Stimulated activated CD8-positive, alpha-beta memory T cell treated with anti-CD3 and anti-CD28 coated beads, Interleukin-4, amount 100 ng/mL, for 4 hours (primary cell): Measurements from ENCODE around the gene DCAF12.
A peak's percentile ranks its signal among the peaks of the same experiment; 100 is the strongest.
"Not testable (repeated sequence)": the region's sequence is repeated elsewhere in the genome, so short reads cannot be mapped to it uniquely, and the experiment has no call there.

ENCODE experiments used
- DNase-seq, 2 donors: peaks; one replicate each; pipeline ENCODE4 v3.0.0-alpha.2; 2020; ENCODE audit warnings: low read depth in 2 of 2, low spot score in 1 of 2

The DCAF12 gene

DNA sequence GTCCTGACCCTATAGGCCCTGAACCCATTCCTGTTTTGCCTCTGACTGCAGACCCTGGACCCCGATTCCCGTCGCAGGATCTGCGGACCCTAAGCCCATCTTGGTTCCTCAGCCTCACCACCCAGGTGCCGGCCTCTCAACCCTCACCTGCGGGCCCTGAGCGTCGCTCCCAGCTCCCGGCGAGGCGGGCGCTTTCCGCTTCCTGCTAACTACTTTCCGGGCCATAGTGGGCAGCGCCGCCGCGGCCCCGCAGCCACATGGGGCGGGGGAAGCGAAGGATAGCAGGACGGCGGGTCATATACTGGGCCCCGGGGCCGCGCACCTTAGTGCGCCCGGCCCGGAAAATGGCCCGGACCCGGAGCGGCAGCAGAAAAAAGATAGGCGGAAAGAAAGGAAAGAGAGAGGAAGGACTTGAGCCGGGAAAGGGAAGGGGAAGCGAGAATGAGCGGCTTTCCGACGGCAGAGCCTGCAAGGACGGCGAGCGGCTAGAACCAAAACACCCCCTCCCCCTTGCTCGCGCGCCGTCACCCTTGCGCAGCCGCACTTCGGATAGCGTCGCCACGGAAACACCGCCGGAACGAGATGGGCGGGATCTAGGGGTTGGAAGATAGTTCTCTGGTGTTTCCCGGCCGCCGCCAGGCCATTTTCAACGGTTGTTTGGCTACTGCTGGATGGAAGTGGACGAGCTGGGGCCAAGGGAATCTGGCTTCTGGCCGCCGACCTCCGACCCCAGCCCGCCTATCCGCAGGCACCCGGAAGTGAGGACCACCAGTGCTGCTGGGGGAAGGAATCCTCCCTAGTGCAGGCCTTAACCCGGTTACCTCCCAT lies at the start of gene DCAF12:
Gene DCAF12, minus strand, starts transcription at position 492 of the 828 bp plus-strand sequence. Its CDS starts 267 bp downstream, at position 225.
- DNase-seq: peak; percentile 71 to 74

DNA sequence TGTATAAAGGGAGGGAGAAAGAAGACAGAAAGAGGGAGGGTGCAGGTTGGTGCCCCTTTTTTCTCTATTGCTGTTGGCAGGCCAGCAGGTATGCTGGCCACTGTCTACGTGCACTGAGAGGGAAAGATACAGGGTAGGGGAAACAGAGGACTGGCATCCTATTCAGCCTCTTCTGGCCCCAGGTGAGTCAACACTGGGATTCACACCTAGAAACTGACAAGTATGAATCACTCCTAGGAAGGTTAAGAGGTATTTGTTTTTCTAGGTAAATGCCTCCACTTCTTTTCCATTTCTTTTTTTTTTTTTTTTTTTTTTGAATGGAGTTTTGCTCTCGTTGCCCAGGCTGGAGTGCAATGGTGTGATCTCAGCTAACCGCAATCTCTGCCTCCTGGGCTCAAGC lies 49.6 kb upstream of the DCAF12 start:
- DNase-seq: no peak

DNA sequence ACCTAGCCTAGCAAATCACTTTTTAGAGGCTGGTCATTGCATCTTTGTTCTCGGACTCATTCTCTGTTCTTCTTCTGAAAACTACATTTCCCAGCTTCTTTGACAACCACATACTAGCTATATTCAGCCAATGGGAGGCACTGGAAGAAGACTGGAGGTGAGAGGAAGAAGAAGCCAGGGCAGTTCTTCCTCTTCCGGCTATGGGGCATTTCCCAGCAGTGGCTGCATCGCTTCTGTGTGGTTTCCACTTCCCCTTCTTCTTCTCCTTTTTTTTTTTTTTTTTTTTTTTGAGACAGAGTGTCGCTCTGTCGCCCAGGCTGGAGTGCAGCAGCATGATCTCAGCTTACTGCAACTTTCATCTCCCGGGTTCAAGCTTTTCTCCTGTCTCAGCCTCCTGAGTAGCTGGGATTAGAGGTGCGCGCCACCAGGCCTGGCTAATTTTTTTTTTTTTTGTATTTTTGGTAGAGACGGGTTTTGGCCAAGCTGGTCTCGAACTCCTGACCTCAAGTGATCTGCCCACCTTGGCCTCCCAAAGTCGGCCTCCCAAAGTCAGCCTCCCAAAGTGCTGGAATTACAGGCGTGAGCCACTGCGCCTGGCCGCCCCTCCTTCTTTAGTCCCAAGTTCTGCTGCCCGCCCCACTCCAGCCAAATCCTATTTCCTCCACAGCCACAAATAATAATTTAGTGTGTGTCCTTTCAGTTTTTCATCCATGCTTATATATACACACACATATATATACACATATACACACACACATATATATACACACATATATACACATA lies 45.4 kb upstream of the DCAF12 start:
- no peak for DNase-seq

DNA sequence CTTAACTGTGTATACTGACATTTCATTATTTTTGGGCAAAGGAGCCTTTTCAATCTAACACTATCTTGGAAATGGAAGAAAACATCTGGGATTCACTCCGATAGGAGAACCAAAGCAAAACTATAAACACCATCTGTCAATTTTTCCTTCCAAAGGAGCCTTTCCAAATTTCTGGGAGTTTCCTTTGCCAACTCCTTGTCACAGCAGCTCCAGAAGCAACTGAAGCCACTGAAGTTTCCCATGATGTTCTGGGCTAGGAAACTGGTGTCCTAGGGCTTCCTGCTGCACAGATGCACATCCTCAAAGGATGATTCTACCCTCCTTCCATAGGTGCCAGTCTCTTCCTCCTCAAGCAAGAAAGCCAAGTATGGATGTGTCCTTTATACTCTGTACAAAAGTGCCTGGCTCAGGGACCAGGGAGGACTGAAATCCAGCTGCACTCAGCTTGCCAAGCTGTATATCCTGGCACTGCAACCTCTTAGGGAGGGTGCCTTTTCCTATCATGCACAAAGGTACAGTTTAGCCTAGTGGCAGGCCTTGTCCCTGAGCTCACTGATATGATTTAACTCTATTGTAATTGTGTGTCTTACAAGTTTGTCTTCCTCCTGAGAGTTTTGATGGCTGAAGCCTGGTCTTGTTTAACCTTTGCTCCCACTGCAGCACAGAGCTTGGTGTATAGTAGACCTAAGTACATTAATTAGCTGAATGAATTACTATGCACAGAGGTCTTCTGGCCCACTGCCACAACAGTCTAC lies 43.9 kb upstream of the DCAF12 start:
- no peak for DNase-seq

DNA sequence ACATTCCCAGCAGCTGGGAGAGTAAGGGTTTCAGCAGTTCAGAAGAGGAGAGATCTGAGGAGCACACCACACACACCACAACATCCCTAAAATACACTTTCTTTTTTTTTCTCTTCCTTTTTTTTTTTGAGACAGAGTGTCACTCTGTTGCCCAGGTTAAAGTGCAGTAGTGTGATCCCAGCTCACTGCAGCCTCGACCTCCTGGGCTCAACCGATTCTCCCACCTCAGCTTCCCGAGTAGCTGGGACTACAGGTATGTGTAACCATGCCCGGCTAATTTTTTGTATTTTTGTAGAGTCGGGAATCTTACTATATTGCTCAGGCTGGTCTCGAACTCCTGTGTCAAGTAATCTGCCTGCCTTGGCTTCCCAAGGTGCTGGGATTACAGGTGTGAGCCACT lies 42.6 kb upstream of the DCAF12 start:
- no peak for DNase-seq

DNA sequence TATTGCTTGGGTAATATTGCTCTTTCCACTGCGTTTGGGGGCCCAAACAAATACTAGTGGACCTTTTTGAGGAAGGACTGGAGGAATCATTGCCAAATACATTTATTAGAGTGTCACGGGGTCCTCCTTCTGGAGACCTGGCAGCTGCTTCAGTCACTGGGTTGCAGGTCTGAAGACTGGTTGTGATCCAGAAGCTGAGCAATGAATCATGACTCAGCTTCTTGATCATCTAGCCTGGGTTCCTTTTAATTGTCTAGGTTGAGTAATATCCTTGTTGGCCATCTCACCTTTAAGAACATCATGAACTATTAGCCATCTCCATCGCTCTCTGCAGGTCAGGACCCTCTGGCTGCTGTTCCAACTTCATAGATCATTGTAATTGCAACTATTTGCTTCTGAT lies 36.9 kb upstream of the DCAF12 start:
- DNase-seq: no peak

DNA sequence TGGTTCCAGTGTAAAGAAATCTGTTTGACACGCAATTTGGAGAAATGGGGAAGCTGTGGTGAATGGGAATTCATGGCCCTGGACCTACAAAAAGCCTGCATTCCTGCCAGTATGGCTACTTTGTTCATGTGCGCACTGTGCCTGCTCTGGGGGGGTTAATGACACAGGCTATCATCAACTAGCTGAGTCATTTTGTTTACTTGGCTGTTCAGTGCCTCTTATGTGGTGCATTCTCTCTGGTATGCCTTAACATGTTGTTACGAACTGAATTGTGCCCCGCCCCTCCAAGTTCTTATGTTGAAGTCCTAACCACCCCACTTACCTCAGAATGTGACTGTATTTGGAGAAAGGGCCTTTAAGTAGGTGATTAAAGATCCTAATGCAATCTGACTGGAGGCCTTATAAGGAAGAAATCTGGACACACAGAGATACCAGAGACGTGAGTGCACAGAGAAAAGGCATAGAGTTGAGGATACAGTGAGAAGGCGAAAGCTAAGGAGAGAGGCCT lies 31.9 kb upstream of the DCAF12 start:
- DNase-seq: no peak

DNA sequence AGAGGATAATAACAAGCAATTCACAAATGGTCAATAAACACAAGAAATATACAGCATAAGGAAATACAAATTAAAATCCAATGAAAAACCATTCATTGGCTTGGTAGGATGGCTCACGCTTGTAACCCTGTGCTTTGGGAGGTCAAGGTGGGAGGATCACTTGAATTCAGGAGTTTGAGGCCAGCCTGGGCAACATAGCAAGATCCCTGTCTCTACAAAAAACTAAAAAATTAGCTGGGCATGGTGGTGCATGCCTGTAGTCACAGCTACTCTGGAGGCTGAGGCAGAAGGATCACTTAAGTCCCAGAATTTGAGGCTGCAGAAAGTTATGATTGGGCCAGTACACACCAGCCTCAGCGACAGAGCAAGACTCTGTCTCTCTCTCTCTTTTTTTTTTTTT lies 31.4 kb upstream of the DCAF12 start:
- no peak for DNase-seq

DNA sequence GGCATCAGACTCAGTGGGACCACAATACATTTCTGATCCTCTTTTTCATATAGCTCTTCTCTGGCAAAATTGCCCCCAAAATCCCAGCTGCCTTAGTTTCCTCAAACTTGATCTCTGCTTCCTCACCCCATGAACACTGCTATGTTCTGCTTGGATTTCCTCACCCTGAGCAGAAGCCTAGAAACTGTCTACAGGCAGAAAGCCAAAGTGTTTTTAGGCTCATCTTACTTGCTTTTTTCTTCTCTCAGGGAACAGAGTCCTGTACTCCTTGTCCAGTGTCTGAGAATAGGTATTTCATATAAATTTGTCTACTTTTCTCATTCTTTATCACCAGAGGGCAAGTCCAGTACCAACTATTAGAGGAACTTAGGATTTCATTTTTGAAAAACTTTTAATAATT lies 30.8 kb upstream of the DCAF12 start:
- no peak for DNase-seq

DNA sequence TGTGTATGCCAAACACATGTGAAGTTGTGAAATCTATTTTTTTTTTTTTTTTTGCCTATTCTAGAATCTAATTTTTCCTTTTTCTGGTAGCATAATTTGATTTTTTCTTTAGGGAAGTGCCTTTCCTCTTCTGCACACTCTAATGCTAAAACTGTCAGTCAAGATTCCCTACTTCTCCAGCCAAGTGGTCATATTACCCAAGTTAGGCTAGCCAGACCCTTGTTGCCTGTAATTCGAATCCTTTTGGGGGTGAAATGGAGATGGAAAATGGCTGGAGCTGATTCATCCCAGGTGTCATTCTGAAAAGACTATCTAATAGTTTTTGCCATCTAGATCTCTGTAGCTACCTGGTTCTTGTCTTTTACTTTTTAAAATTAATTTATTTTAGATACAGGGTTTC lies 27.6 kb upstream of the DCAF12 start:
- DNase-seq: no peak

DNA sequence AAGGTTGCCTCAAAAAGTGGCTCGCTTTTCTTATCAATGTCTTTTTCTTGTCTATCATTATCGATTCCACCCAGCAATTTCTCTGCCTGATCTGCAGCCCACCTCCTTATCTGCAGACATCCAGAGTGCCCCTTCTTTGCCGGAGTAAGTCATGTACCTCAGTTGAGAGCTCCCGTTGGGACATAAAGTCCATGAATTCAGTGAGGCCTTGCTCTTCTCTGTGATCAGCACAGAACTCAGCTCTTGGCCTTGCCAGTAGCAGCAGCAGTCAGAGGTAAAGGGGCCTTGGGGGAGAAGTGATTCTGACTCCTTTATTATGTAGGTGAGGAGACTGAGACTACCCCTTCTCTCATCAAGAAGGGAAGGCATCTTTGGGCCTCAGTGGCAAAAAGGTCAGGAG lies 24.9 kb upstream of the DCAF12 start:
- no peak for DNase-seq

DNA sequence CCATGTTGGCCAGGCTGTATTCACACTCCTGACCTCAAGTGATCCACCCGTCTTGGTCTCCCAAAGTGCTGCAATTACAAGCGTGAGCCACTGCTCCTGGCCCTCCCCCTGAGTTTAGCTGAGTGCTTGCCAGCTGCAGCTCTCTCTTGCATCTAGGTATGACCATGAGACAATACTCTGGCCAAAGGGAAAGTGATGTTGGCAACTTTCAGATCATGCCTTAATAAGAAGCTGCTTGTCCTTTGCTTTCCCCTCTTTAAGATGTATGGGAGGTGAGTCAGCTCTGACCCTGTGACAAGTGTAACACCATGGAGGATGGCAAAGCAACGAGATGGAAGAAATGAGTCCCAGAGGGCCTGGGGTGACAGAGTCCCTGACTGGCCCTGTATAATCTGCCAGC lies 18.7 kb upstream of the DCAF12 start:
- DNase-seq: no peak

DNA sequence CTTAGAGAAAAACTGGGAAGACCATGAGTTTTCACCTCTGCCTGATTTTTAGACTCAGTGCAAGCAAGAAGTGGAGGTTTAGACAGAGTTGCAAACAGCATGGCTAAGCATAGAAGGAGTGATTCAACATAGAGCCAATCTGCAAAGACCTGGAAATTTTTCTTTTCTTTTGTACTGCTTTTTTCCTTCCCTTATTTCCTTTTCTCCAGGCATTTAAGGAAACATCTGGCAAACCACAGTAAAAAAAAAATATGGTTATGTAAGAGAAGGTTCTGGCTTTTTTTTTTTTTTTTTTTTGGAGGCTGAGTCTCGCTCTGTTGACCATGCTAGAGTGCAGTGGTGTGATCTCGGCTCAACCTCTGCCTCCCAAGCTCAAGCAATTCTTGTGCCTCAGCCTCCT lies 16.6 kb upstream of the DCAF12 start:
- DNase-seq: no peak

DNA sequence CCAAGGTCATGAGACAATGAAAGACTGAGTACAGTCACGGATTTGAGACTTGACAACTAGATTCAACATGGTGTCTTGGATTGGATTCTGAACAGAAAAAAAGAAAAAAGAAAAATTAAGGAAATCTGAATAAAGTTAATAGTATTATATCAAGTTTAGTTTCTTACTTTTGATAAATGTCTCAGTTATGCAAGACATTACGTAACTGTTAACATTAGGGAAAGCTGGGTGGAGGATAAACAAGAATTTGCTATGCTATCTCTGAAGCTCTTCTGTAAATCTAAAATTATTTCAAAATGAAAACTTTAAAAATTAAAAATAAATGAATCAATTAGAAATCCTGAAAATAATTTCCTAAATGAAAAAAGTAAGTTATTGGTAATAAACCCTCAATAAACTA lies 14.4 kb upstream of the DCAF12 start:
- DNase-seq: no peak

DNA sequence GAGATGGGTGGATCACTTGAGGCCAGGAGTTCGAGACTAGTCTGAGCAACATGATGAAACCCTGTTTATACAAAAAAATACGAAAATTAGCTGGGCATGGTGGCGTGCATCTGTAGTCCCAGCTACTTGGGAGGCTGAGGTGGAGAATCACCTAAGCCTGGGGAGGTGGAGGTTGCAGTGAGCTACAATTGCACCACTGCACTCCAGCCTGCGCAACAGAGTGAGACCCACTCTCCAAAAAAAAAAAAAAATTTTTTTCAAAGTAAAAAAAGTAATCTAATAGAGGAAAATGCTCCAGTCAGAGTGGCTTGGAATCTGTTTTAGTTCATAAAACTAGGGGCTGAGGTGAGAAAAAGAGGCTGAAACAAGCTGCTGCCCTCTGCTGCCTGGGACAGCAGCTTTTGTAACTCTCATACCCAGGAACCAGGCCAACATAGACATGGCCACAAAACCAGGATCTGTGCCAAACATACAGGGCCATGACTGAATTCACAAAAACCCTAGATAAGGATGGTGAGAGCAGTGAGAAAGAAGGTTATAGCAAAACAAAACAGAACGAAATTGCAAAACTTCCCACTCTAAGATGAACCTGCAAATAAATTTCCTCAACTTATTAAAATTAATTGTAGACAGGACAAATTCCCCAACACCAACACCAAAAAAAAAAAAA lies 13.1 kb upstream of the DCAF12 start:
- DNase-seq: no peak

DNA sequence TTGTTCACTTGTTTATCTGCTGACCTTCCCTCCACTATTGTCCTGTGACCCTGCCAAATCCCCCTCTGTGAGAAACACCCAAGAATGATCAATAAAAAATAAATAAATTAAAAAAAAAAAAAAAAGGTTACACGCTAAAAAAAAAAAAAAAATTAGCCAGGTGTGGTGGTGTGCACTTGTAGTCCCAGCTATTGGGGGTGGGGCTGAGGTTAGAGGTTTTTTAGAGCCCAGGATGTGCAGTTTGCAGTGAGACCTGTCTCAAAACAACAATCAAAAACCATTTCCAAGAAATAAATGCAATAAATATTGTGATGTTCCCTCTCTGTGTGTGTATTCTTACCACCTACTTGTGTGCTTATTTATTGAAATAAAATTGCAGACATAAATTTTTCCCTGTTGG lies 12.1 kb upstream of the DCAF12 start:
- not testable (repeated sequence) for DNase-seq

DNA sequence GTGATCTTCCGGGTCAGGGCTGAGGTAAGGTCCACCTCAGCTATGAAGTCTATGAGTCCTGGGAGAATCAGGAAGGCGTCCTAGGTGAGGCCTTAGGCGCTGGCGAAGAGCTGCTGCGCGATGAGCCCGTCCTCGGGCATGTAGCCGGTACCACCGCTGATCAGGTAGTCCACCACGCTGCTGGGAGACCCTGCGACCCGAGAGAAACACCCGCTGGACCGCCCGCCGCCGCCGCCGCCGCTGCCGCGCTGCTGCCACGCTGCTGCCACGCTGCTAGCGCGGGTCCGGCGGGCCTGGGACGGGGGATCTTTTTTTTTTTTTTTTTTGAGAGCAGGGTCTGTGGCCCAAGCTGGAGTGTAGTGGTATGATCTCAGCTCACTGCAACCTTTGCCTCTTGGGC lies 8.0 kb upstream of the DCAF12 start:
- DNase-seq: no peak

DNA sequence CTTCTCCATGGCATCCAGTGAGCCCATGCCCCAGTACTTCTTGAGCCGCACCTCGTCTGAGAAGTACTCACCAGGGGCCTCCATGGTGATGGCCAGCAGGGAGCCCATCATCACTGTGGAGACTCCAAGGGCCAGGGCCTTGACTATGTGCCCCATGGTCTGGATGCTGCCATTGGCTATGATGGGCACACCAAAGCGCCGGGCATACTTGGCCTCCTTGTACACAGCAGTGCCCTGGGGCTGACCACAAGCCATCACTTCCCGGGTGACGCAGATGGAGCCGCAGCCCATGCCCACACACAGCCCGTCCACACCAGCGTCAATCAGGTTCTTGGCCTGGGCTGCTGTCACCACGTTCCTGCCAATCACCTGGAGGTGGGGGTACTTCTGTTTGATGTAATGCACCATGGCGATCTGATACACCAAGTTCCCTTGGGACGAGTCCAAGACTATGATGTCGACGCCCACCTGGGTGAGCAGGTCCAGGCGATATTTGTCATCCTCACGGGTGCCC lies 7.0 kb upstream of the DCAF12 start:
- no peak for DNase-seq

DNA sequence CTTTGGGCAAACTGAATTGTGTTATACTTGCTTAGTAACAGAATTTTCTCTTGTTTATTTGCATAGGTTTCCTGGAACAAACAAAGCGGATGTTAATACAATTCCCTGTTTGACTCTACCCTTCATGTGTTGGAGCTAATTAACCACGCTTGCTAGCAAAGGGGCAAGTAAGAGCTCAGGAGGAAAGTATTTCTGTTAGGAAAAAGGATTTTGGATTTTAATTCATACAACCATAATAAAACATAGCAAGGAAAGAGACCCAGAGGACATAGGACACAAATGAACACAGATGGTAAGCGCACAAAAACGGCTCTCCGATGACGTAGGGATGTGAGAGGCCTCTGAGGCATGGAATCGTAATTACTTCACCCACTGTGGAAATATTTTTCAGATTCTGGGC lies 5.1 kb upstream of the DCAF12 start:
- DNase-seq: no peak

DNA sequence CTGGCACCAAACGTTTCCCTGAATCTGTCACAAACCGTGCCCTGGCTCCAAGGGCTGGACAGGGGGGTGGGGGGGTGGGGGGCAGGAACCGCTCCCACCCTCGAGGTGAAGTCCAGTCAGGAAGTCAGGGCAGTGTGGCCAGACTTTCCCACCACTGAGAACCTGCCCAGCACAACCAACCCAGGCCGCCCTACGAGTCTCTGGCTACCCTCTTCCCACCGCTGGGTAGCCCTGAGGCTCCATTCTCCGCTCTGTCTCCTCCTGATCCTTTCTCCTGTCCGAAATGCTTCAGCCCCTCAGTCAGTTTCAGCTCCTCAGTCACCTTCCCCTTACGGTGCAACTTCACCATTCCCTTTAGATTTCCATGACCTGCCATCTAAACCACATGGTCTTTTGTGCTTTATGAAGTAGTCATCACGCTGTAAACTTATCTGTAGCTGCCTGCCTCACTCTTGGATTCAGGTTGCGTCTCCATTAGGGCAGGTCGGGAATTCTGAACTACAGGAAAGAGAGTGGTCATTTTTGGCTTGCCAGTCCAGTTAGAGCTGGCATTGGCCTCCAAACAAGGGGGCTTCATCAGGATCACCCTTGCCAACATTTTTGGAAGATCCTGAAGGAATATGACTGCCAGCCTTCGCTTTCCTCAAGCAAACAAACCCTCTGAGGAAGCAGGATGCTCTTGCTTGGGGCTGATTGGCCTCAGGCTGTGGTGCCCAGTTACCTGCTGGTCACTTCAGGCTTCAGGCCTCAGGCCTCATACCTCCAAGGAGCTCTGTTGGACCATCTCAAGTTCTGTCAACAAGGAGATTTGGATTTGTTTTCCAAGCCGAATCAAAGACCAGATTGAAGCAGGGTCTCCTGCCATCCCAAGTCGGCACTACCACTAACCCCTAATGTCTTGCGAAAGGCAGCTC lies 794 bp upstream of the DCAF12 start:
- DNase-seq: no peak
